ENCODE measurements around the gene CIZ1.

DNA sequence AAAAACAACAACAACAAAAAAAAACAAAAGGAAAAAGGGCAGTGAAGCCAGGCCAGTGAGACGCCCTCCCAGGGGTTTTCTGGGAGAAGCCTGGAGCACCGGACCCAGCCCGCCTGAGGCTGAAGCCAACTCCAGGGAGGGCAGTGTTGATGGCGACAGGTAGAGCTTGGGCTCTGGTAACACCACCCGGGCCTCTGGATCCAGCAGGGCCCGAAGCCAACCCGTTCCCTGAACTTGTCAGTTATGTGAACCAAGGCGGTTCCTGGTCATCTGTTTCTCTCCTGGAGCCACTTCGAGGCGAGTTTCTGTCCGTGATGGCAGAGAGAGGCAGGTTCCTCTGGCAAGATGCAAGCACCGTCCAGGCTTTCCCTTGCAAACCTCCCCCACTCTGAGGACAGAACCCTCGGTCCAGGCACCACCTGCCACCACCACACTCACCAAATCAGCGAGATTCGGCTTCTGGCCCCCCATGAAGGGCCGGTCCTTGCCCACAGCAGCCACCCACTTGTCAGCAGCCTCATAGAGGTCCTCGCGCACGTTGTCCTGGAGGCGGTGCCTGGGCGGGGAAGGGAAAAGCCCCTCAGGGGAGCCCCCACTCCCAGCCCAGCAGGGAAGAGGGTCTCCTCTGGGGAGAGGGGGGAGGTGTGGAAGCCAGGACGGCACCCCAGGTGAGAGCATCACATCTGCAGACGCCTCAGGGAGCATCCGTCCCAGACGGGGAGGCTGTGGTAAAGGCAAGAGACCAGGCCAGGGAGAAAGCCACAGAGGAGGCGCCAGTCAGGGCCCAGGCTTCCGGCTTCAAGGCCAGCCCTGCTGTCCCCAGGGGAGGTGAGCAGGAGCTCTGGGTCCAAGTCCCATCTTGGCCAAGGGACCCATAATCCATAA, 69.2 kb downstream of the CIZ1 start:
- TF ChIP-seq, protein P1, sequence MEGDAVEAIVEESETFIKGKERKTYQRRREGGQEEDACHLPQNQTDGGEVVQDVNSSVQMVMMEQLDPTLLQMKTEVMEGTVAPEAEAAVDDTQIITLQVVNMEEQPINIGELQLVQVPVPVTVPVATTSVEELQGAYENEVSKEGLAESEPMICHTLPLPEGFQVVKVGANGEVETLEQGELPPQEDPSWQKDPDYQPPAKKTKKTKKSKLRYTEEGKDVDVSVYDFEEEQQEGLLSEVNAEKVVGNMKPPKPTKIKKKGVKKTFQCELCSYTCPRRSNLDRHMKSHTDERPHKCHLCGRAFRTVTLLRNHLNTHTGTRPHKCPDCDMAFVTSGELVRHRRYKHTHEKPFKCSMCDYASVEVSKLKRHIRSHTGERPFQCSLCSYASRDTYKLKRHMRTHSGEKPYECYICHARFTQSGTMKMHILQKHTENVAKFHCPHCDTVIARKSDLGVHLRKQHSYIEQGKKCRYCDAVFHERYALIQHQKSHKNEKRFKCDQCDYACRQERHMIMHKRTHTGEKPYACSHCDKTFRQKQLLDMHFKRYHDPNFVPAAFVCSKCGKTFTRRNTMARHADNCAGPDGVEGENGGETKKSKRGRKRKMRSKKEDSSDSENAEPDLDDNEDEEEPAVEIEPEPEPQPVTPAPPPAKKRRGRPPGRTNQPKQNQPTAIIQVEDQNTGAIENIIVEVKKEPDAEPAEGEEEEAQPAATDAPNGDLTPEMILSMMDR (conservative IDR thresholded peaks at IDR 0.05), result no peak
- no peak for TF ChIP-seq ZFX (IDR thresholded peaks at IDR 0.05)

All from C4-2B (cell line).